Measurements from ENCODE around the gene NDUFB7.

GRCh38 chr19:14561847-14562351 is 10.0 kb downstream of the NDUFB7 start:
- no peak for TF ChIP-seq CTCF (IDR thresholded peaks at IDR 0.05)
- no peak for TF ChIP-seq POLR2A (IDR thresholded peaks at IDR 0.05)

Data from heart left ventricle (tissue), 13 donors.